Tibial nerve (tissue), 4 donors: Measurements from ENCODE around the gene FGD4. TPM values are rescaled to one million over a fixed set of nuclear protein-coding genes. Genes with fewer than 3 reads are reported as not detected.

Experiments used
- DNase-seq, 2 donors: peaks; one replicate each; pipeline ENCODE4 v3.0.0-alpha.2; 2019; ENCODE audit warnings: low spot score in 2 of 2
- H3K27ac ChIP-seq, 4 donors: fragments of 200-600 bp; sonication (generic) in 3 of 4; one replicate each; pipeline ENCODE4 v1.5.1; 2017 to 2019; ENCODE audit warnings: mild to moderate bottlenecking in 1 of 4
- H3K27me3 ChIP-seq, 2 donors: fragments of 200-600 bp; sonication (generic) in 1 of 2; one replicate each; pipeline versions ENCODE4 v1.5.1 to v1.6.0; 2017 to 2019
- H3K36me3 ChIP-seq, 3 donors: fragments of 200-600 bp; sonication (generic); one replicate each; pipeline ENCODE4 v1.5.1; 2018 to 2019
- H3K4me1 ChIP-seq, 4 donors: fragments of 200-600 bp; sonication (generic) in 3 of 4; one replicate each; pipeline ENCODE4 v1.5.1; 2017 to 2019
- H3K4me3 ChIP-seq, 4 donors: fragments of 200-600 bp; sonication (generic) in 3 of 4; one replicate each; pipeline ENCODE4 v1.5.1; 2017 to 2019; ENCODE audit warnings: mild to moderate bottlenecking in 1 of 4, moderate library complexity in 1 of 4
- H3K9me3 ChIP-seq, 4 donors: fragments of 200-600 bp; sonication (generic) in 3 of 4; one replicate each; pipeline ENCODE4 v1.5.1; 2017 to 2019
- EP300 ChIP-seq, 2 donors: sonication (generic); formaldehyde crosslinking; IDR thresholded peaks; one replicate each; pipeline ENCODE4 v1.6.1; 2017; ENCODE audit warnings: antibody characterized with exemption in 2 of 2, mild to moderate bottlenecking in 1 of 2
- POLR2A ChIP-seq, 2 donors: fragments of 450-650 bp; IDR thresholded peaks; one replicate each; pipeline ENCODE4 v1.6.1; 2017; ENCODE audit warnings: antibody characterized with exemption in 2 of 2, mild to moderate bottlenecking in 2 of 2, moderate library complexity in 2 of 2
- WGBS, 2 donors: methylation state at CpG; one replicate each; pipeline ENCODE4 v1.1.5; 2018; 5-methylcytosine and 5-hydroxymethylcytosine counted together
- total RNA-seq, 4 donors: library from RNA; depleted of rRNA; stranded (reverse); fragments of >200 nt; gene quantifications; one replicate each; pipeline ENCODE4 v1.1.0, GENCODE V29; 2016
- TF ChIP-seq, protein P1 (sequence below), 5 experiments: fragments of 200-600 bp in 3 of 5; fragments of 450-650 bp in 2 of 5; sonication (generic) in 3 of 5; IDR thresholded peaks; one replicate each; pipeline ENCODE4 v1.5.1; 2016 to 2019; ENCODE audit warnings: antibody characterized with exemption in 5 of 5, mild to moderate bottlenecking in 3 of 5, moderate library complexity in 2 of 5

FGD4 gene
- total RNA-seq, 4 donors from 2014 or later: 78.3 to 102 (median 84.2) TPM

DNA sequence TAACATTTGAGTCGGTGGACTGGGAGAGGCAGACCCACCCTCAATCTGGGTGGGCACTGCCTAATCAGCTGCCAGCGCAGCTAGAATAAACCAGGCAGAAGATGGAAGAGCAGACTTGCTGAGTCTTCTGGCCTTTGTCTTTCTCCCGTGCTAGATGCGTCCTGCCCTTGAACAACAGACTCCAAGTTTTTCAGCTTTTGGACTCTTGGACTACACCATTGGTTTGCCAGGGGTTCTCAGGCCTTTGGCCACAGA, 252.5 kb downstream of the FGD4 start:
- DNase-seq: no peak
- TF ChIP-seq, protein P1, sequence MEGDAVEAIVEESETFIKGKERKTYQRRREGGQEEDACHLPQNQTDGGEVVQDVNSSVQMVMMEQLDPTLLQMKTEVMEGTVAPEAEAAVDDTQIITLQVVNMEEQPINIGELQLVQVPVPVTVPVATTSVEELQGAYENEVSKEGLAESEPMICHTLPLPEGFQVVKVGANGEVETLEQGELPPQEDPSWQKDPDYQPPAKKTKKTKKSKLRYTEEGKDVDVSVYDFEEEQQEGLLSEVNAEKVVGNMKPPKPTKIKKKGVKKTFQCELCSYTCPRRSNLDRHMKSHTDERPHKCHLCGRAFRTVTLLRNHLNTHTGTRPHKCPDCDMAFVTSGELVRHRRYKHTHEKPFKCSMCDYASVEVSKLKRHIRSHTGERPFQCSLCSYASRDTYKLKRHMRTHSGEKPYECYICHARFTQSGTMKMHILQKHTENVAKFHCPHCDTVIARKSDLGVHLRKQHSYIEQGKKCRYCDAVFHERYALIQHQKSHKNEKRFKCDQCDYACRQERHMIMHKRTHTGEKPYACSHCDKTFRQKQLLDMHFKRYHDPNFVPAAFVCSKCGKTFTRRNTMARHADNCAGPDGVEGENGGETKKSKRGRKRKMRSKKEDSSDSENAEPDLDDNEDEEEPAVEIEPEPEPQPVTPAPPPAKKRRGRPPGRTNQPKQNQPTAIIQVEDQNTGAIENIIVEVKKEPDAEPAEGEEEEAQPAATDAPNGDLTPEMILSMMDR (IDR thresholded peaks at IDR 0.05): no peak
- TF ChIP-seq EP300 (IDR thresholded peaks at IDR 0.05): no peak
- TF ChIP-seq POLR2A (IDR thresholded peaks at IDR 0.05): no peak
- Histone ChIP-seq H3K27me3 (no peaks in the 10 kb centered on the region), H3K36me3 (no peaks in the 10 kb centered on the region), H3K27ac (no peak overlapping the region), H3K4me1 (no peaks in the 10 kb centered on the region), H3K9me3 (no peaks in the 10 kb centered on the region), H3K4me3 (no peak overlapping the region)
- WGBS, 2 donors: 83 to 91% methylated on average over 4 of the region's 4 CpGs

DNA sequence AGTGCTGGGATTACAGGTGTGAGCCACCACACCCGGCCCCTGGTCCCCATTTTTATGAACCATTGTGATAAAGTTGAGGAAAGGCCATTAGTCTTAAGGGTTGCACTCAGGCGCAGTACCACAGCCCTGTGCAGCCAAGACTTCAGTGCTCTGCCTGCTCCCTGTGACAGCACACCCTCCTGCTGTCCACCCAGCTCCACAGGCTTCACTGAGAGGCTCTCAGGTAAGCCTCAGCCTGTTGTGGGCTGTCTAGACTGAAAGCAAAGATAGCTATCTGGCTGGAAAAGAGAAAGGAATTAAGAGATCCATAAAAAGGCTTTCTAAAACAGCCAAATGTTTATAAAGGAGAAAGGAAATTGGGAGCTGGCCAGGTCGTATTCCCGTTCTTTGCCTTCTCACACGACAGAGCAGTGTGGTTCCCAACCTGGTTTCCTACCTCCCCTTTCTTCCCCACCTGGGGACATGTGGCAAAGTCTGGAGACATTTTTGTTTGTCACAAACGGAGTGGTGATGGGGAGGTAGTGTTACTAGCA, 260.6 kb downstream of the FGD4 start:
- TF ChIP-seq EP300 (IDR thresholded peaks at IDR 0.05): no peak
- TF ChIP-seq POLR2A (IDR thresholded peaks at IDR 0.05): no peak
- TF ChIP-seq, protein P1 (IDR thresholded peaks at IDR 0.05): no peak
- no peaks in the 10 kb centered on the region for H3K27me3 ChIP-seq
- no peak overlapping the region for H3K27ac ChIP-seq

DNA sequence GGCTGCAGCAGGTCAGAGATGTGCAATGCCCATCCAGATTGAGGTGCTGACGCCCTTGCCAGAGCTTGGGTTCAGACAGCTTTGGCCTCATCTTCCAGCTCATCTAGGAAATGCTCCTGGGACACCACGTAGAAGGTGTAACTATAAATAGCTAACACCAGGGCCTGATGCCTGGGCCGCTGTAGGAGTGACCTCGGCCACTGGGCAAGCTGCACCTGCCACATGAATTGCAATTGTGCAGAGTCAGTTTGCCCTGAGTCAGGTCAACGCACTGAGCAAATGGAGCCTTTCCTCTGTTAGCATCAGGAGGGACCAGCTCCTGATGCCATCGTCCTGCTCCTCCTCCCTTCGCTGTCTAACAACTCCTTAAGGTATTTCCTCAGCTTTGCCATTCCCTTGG, 262.3 kb downstream of the FGD4 start:
- H3K36me3 ChIP-seq: no peaks in the 10 kb centered on the region
- TF ChIP-seq POLR2A (IDR thresholded peaks at IDR 0.05) (no peak), EP300 (IDR thresholded peaks at IDR 0.05) (no peak)
- no peak for DNase-seq
- H3K4me3 ChIP-seq: no peak overlapping the region
- no peaks in the 10 kb centered on the region for H3K27me3 ChIP-seq
- H3K9me3 ChIP-seq: no peaks in the 10 kb centered on the region
- H3K4me1 ChIP-seq: no peaks in the 10 kb centered on the region
- 87 to 91% methylated on average over 5 to 7 of the region's 7 CpGs for WGBS, 2 donors
- H3K27ac ChIP-seq: no peak overlapping the region

More for the DNA sequence above, 260.6 kb downstream of the FGD4 start:
- Histone ChIP-seq H3K36me3 (no peaks in the 10 kb centered on the region), H3K4me3 (no peak overlapping the region), H3K4me1 (no peaks in the 10 kb centered on the region), H3K9me3 (no peaks in the 10 kb centered on the region)
- DNase-seq: no peak
- WGBS, 2 donors: 47 to 50% methylated on average over 5 to 6 of the region's 6 CpGs

DNA sequence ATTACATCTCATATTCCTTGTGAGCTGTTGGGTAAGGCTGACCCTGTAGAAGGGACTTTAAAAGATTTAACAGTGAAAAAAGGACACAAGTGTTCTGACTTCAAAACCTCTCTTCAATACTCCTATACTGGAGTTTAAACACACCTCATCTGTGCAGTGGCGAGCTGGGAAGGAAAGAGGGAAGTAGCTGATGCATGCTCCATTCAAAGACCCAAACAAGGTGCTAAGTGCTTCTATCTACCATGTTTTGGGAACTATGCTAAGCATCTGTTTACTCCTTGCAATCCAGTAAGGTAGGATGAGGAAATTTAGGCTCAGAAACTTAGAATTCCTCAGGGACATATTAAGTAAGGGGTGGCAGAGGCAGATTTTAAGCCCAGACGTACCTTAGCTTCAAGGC, 263.3 kb downstream of the FGD4 start:
- H3K27ac ChIP-seq: no peak overlapping the region
- H3K4me1 ChIP-seq: no peaks in the 10 kb centered on the region
- H3K9me3 ChIP-seq: no peaks in the 10 kb centered on the region
- TF ChIP-seq, protein P1 (IDR thresholded peaks at IDR 0.05): no peak
- TF ChIP-seq POLR2A (IDR thresholded peaks at IDR 0.05) (no peak), EP300 (IDR thresholded peaks at IDR 0.05) (no peak)
- H3K4me3 ChIP-seq: no peak overlapping the region
- DNase-seq: no peak
- 85 to 89% methylated on average over 2 of the region's 2 CpGs for WGBS, 2 donors
- no peaks in the 10 kb centered on the region for H3K36me3 ChIP-seq
- H3K27me3 ChIP-seq: no peaks in the 10 kb centered on the region

DNA sequence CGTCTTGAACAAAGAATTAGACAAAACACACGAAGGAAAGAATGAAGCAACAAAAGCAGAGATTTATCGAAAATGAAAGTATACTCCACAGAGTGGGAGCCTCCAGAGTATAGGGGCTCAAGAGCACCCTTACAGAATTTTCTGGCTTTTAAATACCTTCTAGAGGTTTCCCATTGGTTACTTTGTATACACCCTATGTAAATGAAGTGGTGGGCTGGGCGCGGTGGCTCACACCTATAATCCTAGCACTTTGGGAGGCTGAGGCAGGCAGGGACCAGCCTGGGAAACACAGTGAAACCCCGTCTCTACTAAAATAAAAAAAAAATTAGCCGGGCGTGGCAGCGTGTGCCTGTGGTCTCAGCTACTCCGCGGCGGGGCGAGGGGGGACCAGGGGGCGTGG, 266.7 kb downstream of the FGD4 start:
- Histone ChIP-seq H3K4me1 (no peaks in the 10 kb centered on the region), H3K27ac (no peak overlapping the region), H3K4me3 (no peak overlapping the region), H3K9me3 (peaks cover 0 to 6% (median 0%) of the 10 kb centered on the region in 4 donors), H3K36me3 (no peaks in the 10 kb centered on the region), H3K27me3 (no peaks in the 10 kb centered on the region)
- WGBS, 2 donors: 81 to 88% methylated on average over 12 to 14 of the region's 14 CpGs
- TF ChIP-seq POLR2A (IDR thresholded peaks at IDR 0.05) (no peak), EP300 (IDR thresholded peaks at IDR 0.05) (no peak)
- TF ChIP-seq, protein P1 (IDR thresholded peaks at IDR 0.05): no peak
- no peak for DNase-seq

DNA sequence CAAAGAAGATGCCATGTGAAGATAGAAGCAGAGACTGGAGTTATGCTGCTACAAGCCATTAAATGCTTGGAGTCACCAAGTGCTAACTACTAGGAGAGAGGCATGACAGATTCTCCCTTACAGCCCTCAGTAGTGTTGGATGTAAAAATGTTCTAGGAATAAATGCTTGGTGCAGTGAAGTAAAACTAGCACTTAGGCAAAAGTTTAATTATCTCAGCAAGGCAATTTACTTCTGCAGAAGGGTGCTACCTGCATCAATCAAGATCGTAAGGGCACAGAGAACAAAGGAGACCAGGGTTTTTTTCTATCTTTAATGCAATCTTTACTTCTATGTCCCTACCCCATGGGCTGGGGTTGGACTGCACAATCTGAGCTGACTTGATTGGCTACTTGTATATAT, 270.2 kb downstream of the FGD4 start:
- peaks cover 0 to 11% (median 0%) of the 10 kb centered on the region in 4 donors for H3K4me1 ChIP-seq
- H3K27me3 ChIP-seq: no peaks in the 10 kb centered on the region
- DNase-seq: no peak
- TF ChIP-seq POLR2A (IDR thresholded peaks at IDR 0.05) (no peak), EP300 (IDR thresholded peaks at IDR 0.05) (no peak)
- TF ChIP-seq, protein P1 (IDR thresholded peaks at IDR 0.05): no peak
- WGBS, 2 donors: 96 to 100% methylated on average over 1 of the region's 1 CpG
- H3K9me3 ChIP-seq: peaks cover 0 to 6% (median 0%) of the 10 kb centered on the region in 4 donors
- no peak overlapping the region for H3K27ac ChIP-seq
- H3K4me3 ChIP-seq: no peak overlapping the region
- no peaks in the 10 kb centered on the region for H3K36me3 ChIP-seq
